NCI-H2196 treated with DMSO at 0.1 percent for 48 hours (cell line): ENCODE measurements around the gene RBM11.
"Not testable (repeated sequence)": the region's sequence is repeated elsewhere in the genome, so short reads cannot be mapped to it uniquely, and the experiment has no call there.

ENCODE experiments used
- DNase-seq: peaks from one replicate; lab custom pipeline; 2025; ENCODE audit not compliant: unreplicated experiment; lab: John Stamatoyannopoulos, UW

The RBM11 gene, protein sequence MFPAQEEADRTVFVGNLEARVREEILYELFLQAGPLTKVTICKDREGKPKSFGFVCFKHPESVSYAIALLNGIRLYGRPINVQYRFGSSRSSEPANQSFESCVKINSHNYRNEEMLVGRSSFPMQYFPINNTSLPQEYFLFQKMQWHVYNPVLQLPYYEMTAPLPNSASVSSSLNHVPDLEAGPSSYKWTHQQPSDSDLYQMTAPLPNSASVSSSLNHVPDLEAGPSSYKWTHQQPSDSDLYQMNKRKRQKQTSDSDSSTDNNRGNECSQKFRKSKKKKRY

DNA sequence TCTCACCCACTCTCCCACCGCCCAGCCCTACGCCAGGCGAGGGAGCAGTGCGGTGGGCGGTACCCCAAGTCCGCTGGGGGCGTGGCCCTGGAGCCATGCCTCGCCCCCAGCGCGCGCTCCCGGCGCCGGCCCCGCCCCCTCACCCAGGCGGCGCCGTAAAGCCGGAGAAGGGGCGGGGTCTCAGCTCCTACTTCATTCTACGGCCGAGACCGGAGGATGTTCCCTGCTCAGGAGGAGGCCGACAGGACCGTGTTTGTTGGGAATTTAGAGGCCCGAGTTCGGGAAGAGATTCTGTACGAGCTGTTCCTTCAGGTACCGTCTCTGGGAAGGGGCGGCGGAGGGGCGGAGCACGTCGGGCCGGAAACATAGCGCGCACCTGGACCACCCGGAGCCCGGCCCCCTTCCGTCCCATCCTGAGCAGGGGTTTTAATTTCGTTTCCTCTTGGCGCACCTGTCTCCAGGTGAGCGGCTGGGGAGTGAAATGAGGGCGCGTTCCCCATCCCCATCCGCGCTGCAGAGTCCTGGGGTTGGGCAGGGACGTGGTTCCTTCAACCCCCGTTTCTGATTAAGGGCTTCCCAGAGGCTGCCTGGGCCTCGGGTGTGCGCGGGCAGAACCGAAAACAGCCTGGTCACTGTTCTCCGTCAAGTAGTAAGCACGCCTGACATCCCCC lies at the start of gene RBM11:
RBM11 (plus strand) TSS at position 187 of the 671 bp plus-strand sequence; CDS start at position 217, 30 bp downstream.
- DNase-seq: peak; percentile 79

DNA sequence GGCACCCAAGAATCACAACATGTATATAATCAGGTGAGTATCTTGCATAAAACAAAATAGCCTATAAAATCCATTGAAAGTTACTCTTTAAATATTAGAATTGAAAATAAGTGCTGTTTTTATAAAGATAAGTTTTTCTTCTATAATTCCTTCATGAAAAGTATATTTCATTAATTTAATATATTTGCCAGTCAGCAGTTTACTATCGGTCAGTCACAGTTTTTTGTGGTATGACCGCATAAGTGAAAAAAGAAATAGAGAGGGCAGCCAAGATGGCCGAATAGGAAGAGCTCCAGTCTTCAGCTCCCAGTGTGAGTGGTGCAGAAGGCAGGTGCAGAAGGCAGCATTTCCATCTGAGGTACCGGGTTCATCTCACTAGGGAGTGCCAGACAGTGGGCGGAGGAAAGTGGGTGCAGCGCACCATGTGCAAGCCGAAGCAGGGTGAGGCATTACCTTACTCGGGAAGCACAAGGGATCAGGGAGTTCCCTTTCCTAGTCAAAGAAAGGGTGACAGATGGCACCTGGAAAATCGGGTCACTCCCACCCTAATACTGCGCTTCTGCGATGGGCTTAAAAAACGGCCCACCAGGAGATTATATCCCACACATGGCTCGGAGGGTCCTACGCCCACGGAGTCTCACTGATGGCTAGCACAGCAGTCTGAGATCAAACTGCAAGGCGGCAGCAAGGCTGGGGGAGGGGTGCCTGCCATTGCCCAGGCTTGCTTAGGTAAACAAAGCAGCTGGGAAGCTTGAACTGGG lies 49.3 kb upstream of the RBM11 start:
- DNase-seq: not testable (repeated sequence)

DNA sequence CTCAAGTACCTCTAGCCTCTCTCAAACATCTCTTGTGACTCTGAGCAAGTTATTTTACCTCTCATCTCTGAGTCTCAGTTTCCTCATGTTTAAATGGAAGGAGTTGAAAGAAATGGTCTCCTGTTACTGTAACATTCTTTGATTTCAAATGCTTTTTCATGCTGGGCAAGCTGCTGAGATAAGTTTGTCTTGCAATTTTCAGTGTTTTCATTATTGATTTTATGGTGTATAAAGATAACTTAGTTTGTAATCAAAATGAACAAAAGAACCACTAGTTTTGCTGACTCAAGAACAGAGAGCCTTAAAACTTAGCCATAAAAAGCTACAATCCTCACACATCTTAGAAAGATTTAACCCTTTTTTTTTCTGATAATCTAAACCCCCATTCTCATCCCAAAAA lies 9.7 kb upstream of the RBM11 start:
- DNase-seq: no peak

DNA sequence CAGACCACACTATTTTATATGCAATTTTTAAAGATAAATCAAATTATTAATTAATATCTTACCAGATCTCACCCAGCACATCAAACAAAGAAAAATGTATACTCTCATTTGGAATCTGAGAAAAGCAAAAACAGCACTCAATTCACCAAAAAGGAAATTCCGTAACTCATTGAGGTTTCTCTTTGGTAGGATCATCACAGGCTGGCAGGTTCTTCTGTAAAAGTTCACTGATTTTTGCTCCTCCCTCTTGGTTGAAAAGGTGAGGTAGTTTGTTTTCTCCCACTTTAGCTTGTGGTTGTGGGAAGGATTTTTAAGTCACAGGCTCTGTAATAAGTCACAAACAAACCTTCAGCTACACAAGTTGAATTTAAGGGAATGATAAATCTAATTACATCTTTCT lies 5.2 kb upstream of the RBM11 start, which contains the start of gene LIPI:
LIPI (minus strand) TSS at position 218 of the 400 bp plus-strand sequence; CDS start at position 108, 110 bp downstream.
- DNase-seq: no peak

DNA sequence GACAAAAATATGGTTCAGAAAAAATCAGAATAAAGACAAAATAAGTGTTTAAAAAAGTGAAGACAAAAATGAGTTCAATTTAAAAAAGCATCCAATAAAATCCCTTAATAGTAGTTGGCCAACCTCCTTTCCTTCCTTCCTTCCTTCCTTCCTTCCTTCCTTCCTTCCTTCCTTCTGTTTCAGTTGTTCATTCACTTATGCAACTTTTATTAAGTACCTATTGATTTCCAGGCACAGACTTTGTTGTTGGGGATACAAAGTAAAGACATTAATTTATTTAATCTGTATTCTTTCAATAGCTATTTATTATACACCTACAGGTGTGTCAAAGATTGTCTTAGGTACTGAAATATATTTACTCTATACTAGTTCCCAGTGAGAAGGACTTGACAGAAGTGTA lies 2.8 kb upstream of the RBM11 start:
- DNase-seq: no peak

DNA sequence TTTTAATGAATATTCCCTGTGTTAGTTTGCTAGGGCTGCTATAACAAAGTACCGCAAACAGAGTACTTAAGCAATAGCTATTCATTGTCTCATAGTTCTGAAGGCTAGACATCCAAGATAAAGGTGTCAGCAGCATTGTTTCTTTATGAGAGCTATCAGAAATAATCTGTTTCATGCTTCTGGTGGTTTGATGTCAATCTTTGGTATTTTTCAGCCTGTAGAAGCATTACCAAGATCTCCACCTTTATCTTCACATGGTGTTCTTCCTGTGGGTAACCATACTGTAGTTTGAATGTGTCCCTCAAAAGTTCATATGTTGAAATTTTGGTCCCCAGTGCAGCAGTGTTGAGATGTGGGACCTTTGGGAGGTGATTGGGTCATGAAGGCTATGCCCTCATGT lies 7.4 kb downstream of the RBM11 start:
- no peak for DNase-seq

DNA sequence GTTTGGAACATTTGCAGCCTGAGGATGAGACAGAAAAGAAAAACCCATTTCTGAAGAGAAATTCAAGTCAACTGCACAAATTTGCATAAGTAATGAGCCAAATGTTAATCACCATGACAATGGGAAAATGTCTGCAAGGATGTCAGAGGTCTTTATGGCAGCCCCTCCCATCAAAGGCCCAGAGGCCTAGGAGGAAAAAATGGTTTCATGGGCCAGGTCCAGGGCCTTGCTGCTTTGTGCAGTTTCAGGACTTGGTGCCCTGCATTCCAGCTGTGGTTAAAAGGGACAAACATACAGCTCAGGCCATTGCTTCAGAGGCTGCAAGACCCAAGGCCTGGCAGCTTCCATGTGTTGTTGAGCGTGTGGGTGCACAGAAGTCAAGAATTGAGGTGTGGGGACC lies 13.4 kb downstream of the RBM11 start:
- no peak for DNase-seq

DNA sequence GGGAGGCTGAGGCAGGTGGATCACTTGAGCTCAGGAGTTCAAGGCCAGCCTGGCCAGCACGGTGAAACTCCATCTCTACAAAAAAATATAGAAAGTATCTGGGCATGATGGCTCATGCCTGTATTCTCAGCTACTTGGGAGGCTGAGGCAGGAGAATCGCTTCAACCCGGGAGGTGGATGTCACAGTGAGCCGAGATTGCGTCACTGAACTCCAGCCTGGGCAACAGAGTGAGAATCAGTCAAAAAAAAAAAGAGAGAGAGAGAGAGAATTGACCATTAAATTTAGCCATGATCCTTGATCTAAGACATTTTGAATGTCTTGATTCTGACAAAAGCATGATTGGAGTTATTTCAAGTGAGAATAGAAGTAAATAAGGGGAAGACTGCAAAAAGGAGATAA lies 19.1 kb downstream of the RBM11 start:
- no peak for DNase-seq

DNA sequence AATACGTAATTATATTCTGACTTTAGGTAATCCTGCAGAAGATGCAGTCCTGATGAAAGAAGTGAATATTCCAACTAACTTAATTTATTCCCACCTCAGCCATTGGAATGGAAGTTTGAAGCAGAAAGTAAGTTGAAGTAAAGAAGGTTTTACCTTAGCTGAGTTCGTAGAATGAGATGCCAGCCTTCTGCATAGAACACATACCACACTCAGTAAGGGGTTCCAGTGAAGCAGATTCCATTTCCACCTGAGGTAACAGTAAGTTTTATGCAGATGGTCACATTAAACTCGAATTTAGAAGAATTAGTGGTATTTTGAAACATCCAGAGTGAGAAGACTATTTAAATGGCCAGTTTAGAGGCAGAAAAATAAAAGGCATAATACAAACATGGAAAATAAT lies 20.2 kb downstream of the RBM11 start:
- DNase-seq: no peak

DNA sequence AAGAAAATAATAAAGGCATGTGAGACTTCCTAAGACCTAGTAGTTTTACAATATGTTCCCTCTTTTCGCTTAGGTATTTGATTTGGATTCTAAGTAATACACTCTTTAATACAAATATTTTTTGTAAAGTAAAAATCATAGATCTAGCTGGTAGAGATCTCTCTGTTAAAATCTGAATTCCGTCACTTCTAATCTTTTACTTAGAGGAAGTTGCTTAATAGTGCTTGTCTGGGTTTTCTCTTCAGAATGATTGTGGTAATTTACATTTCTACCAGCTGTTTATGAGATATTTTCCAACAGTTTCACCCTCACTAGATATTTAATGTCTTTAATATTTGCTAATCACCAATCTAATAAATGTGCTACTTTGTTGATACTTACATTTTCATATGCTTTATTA lies 23.3 kb downstream of the RBM11 start:
- DNase-seq: no peak

DNA sequence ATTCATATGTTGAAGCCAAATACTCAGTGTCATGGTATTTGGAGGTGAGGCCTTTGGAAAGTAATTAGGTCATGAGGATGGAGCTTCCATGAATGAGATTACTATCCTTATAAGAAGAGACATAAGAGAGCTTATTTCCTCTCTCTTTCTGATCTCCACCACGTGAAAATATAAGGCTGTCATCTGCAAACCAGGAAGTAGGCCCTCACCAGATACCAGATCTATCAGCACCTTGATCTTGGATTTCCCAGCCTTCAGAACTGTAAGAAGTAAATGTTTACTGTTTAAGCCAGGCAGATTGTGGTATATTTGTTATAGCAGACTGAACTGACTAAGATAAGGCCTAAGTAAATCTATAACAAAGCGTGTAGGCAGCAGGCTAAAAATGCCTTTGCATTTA lies 25.3 kb downstream of the RBM11 start:
- DNase-seq: no peak

DNA sequence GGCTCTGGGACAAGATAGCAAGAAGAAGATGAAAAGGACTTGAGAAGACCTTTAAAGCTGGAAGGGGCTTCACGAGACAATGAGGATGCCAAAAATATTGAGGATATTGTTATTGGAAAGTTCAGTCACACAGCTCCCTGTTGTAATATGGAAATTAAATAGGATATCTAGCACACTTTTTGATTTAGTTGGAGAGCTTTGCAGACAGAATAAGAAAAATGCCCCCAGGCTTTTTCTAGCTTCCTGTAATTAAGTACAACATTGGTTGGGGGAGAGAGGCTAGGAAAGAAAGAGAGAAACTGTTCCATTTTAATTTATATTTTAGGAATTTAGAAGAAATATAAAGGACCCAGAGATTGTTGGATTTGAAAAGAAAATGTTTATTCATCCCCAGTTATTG lies 27.5 kb downstream of the RBM11 start:
- DNase-seq: no peak

DNA sequence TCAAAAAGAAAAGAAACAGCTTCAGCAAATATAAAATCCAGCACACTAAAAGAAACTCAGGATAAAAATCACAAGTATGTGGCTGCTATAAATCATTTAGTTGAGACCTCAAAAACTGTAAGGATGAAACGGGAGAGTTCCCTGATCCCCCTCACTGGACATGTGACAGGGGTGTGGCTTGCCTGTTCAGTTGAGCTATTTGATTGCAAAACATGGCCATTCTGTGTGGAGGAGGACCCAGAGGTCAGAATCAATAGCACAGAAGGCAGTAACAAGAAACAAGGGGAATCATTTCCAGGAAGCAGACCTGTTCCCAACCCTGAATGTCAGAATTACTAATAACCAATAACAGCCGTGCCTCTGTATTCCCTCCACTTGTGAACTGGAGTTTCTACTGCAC lies 27.9 kb downstream of the RBM11 start:
- no peak for DNase-seq

DNA sequence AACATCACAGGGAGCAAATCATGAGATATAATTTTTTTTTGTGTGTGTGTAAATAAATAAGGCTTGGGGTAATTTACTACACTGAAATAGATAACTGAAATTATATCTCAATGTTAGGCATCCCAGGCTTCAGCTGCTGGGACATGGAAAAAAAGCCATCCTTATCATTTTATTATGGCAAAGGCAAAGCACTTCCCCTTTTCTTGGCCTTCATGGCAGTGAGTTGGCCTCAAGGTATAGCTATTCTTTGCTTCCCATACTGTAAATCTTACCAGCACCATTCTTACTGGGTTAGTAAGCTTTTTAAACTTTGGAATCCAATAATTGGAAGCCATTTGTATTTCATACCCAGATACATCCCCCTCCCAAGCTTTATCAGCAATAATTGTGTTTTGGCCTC lies 29.0 kb downstream of the RBM11 start:
- no peak for DNase-seq

DNA sequence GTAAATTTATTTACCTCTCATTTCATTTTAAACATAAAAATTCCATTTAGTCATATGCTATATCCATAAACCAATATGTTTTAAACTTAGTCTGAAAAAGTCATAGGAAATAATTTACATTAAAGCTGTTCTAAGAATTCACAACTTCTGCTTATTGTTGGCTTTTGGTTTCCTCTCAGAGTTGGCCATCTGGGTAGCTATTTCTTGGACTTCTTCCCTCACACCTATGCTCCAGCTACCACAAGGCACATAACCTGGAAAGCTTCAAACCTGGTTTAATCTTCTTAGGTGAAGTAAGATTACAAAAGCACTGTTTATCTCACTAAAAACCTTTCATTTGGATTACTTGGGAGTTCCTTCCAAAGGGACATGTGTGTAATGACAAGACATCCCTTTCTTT lies 29.8 kb downstream of the RBM11 start:
- DNase-seq: no peak

DNA sequence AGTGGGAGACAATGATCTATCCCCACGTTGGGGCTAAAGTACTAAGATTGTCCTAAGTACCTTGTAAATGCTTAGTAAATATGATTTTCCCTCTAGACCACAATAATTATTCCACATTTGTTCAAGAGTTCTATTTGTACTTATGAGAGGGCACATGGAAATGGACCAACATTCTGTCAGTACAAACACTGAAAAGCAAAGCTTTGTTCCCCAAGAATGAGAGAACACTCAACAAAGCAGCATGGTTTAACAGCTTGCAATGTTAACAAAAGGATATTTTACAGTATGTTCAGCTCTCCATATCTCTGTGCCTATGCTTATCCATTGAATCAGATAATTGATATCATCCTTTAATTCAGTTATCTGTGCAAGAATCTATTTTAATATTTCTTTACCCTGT lies 35.4 kb downstream of the RBM11 start:
- no peak for DNase-seq

DNA sequence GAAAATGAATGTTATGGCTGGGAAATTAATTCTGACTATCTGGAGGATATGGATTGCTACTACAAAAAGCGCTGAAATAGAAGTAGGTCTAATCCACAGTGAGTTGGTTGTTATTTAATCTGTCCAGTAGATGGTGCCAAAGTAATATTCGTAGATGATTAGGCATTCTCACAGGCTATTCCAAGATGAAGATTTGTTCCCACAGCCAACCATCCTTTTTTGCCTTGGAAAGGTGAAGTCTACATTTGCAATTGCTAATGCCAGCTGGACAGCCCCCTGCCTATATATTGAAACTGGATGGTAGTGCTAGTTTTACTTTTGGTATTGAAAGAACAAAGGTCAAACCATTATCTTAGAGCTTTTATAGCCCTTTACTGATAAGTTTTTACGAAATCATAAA lies 43.8 kb downstream of the RBM11 start:
- DNase-seq: peak; percentile 40

DNA sequence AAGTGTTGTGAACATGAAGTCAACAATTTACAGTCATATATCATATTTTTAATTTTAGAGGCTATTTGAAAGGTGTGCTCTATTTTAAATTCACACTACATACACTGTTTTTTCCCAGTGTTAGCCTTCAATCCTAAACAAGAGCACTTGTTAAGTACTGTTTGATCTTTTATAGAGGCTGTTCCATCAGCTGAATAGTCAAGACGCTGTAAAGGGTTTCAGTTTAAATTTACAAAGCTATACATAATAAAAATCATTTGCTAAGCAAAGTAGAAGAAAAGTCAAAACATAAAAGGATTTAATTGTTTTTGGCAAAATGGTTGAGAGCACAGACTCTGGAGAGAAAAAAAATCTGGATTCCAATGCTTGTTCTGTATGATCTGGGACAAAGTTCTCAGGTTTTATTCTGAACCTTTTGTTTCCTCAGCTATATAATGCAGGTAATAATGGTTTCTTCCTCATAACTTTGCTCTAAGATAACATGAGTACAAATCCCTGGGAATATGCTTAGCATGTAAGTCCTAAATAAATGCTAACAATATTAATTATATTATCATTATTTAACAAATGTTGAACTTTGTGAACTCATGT lies 44.3 kb downstream of the RBM11 start:
- DNase-seq: no peak

DNA sequence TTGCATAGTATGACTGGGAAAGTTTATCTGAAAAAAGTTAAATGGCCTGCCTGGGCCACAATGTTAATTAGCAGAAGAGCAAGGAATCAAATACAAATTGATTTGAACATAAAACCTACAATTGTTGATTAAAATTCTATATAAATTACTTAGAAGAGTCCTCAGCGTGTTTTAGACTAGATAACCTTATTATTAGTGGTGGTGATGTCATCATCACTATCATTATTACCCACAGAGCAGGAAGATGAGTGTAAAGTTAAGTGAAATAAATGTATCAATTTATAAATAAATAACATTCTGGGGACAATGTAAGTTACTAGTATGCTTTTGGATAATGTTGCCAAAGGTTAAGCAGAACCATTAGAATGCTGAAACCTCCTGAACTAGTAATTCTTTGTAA lies 46.1 kb downstream of the RBM11 start:
- DNase-seq: no peak

DNA sequence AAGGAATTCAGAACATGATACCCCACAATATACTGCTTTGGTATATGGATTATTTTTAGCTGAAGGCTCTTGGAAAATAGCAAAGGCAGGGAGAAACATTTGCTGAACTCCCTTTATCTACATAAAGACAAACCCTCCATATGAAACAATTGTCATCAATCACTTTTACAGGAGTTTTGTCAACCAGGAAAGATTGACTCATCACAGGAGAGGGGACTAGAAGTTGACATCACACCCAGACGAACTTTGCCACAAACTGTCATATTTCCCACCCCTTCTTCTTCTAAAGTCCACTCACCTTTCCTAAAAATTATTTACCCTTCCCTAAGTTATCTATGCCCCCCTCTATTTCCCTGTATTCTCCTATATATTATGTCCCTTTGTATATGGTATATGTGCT lies 47.9 kb downstream of the RBM11 start:
- DNase-seq: no peak

DNA sequence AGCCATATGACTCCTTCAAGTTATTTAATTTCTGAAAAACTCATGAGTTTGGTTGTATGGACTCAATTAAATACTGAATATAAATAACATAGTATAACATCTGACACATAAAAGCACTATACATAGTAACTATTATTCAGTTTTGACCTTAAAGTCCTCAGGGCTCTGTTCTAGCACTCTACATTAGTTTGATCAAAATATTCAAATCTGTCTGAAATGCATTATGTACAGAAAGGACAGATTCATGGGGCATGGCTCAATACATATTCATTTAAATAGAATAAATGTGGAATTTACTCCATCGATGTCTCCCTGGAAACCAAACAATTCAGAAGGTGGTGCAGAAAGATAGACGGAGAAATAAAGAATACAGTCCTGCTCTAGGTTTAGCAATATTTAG lies 49.1 kb downstream of the RBM11 start:
- DNase-seq: no peak

DNA sequence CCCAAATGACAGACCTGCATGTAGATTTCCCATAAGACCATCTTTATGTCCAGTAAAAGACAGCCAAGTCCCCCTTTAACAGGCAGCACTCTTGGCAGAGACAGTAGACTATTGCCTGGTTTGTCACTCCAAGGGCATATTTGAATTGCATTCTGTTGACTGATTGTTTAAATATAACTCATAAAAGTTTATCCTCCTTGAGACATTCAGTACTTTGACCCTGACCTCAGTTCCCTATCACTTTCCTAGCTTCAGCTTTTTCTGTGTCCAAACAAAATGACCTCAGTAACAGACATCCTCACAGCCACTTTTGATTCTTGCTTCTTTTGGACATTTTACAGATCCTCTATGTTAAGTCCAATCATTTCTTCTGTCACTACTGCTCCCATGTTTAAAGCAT lies 51.1 kb downstream of the RBM11 start:
- DNase-seq: no peak
